NCI-H2171 treated with DMSO at 0.1 percent for 48 hours (cell line): ENCODE data around the gene CCL11.
A peak's percentile ranks its signal among the peaks of the same experiment; 100 is the strongest.

Source experiments
- DNase-seq: peaks from one replicate; lab custom pipeline; 2025; lab: John Stamatoyannopoulos, UW

Gene CCL11

GRCh38 chr17:34285286-34285792 is at the start of gene CCL11:
Gene CCL11, plus strand, starts transcription at chr17:34285742. Its CDS starts 67 bp downstream, at chr17:34285809.
- no peak for DNase-seq

- DNase-seq, result no peak
Measured at GRCh38 chr17:34236281-34236892, 49.2 kb upstream of the CCL11 start.

DNA sequence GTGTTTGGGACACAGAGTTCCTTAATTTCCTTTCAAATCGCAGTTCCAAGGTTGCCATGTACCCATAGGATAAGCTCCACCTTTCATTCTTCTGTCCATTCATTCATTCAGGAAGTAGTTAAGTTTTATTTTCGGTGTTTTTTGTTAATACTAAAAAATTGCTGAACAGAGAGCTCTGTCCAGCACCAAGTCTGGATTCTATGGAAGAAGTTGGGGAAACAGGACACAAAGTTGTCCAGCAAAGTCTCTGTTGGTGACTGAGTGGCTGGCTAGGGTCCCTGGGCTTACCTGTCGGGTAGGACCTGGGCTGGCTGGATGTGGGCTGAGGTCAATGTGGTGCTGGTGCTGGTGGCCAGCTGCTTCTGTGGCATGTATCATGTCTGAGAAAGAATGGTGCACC is 48.1 kb upstream of the CCL11 start:
- DNase-seq, result no peak

DNA sequence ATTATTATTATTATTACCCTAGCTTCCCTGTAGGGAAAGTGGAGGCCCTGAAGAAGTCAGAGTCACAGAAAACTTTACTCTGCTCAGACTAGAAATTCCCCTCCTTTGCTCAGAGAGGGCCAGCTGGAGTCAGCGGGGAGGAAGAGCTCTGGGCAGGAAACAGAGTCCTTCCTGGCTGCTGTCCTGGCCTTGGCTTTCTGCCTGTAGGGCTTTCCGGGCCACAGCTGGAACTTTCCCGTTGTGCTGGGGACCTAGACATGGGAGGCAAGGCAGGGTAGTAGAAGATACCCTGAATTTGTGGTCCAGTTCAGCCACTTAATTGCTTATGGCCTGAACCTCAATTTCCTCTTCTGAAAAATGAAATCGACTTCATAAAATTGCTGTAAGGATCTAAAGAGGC is 44.5 kb upstream of the CCL11 start:
- DNase-seq, result no peak

- DNase-seq, result no peak
Measured at GRCh38 chr17:34242587-34243363, 42.8 kb upstream of the CCL11 start.

DNA sequence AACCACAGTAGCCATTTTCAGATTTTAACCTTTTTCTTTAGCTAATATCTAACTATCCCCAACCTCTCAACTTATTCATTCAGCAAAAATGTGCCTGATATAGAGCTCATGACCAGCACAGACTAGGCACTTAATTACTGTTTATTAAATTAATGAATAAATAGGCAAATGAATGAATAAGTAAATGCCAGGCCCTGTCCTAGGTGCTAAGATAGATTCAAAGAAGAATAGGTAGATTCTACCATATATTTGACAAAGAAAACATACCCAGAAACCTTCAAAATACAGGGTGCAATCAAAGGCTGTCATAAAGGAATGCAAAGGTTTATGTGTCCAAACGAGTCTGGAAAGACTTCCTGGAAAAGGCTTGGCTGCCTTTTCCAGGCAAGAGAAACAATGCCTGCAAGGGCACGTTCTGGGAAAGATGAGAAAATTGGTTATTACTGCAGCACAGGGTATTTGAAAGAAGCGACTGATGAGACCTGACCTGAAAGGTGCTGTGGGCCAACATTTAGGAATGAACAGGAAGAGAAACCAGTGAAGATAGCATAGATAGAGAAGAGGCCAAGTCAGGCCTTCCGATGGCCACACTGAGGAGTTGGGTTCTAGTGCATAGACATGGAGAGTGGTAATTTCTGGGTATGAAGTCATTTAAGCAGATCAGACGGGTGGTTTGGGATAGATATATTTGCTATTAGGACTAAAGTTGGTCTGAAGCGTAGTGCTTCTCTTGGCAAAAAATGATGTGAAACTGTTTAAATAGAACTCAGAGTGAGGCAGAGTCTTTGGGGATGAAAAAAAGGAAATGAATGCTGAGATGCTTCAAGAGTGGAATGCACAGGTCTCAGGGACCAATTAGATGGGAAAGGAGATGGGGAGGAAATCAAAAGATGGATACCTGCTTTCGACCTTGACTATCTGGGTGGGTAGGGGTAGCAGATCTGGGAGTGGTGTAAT is 41.9 kb upstream of the CCL11 start:
- DNase-seq, result no peak

DNA sequence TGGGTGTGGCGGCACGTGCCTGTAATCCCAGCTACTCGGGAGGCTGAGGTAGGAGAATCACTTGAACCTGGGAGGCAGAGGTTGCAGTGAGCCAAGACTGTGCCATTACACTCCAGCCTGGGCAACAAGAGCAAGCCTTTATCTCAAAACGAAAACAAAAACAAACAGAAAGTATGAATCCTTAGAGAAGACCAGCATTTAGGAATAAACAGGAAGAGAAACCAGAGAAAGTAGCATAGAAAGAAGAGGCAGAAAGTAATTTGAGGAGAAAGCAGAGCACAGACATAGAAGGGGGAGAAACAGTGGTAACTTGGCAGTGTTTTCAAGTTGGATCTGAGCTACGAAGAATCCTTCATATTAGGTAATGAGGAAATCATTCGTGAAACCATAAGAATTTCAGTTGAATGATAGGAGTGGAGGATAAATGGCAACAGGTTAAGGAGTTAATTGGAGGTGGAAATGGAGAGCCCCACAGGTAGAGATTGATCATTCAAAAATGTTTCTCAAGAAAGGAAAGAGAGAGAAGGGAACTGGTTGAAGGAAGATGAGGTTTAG is 40.1 kb upstream of the CCL11 start:
- no peak for DNase-seq

GRCh38 chr17:34246446-34246845 is 39.1 kb upstream of the CCL11 start:
- DNase-seq, result no peak

DNA sequence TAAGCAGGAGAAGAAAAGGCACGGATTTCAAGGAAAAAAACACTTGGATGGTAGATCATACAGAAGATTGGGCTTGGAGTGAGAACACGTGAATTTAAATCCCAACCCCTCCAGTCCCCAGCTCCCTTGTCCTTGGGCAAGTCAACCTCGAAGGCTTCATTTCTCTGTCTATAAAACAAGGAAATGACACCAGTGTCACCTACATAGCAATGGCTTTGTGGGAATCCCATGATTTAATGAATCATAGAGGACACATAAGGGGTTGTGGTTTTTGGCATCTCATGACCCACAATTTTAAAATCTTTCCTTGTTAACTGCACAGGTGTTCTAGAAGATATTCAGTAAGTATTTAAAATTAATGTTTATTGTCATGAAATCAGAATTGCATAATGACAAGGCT is 38.7 kb upstream of the CCL11 start:
- DNase-seq, result no peak

DNA sequence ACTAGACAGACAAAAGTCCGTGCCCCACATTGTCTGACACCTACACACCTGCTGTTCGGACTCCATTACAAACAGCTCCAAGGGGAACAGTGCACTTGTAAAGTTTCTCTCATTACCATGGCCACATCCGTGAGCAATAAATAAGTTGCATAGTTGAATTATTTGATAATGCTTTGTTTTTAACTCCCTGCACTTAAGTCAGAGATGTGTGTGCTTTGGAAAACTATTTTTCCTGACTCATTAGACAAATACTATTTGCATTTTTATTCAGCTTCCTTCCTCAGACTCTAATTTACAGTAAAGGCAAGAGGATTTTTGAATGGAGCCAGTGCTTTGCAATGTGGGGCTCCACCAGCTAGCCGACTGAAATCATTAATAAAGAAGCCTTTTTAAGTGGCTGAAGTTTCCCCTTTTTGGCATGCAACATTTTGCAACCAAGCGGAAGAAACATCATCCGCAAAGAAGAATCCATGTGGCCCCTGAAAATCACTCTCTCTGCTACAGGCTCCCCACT is 37.0 kb upstream of the CCL11 start:
- no peak for DNase-seq

DNA sequence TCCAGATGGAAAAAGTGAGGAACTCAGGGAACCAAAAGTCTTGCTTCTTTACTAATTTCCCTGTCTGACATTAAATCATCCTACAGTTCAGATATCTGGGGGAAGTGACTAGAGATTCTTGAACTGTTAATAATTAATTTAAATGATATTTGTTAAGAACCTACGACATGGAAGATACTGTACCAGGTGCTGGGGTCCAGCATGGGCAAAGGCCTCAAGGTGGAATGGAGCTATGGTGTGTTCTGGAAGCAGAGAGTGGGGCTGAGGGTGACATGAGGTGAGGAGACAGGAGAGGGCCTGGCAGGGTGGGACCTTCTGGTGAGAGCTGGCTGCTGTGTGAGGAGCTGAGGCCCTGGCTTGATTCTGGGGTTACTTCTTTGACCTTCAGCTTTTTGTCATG is 36.5 kb upstream of the CCL11 start:
- no peak for DNase-seq

DNA sequence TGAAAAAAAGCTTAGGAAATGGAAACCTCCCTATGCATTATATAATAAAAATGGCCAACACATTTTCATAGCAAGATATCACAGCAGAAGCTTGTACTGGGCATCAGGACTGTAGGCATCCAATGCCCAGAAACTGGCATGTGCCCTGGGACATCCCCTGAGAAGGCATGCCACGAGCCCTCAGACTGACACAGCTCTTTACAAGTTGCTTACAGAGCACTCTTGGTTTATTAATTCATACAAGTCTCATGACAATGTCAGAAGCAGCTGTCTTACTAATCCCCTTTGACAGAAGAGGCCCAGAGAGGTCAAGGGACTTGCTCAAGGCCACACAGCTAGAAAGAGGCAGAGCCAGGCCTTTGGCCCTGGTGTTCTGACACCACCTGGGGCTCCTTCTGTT is 36.1 kb upstream of the CCL11 start:
- DNase-seq, result no peak

DNA sequence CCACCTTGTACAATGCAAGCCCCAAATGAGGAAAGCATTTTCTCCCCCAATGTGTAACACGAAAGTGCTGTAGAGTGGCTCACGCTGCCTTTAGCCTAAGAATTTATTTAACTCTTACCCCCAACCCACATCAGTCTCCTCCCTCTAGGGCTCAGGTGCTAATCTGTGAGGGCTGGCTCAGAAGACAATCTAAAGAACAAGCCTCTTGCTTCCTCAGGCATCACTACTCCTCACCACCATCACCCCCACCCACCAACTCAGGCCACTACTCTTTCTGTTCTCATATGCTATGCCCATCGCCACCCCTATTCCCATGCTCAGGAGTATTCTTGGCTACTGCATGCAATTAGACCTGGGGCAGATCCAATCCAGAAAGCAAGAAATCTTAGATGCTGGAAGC is 34.4 kb upstream of the CCL11 start:
- no peak for DNase-seq

GRCh38 chr17:34252095-34252443 is 33.5 kb upstream of the CCL11 start:
- DNase-seq, result no peak

DNA sequence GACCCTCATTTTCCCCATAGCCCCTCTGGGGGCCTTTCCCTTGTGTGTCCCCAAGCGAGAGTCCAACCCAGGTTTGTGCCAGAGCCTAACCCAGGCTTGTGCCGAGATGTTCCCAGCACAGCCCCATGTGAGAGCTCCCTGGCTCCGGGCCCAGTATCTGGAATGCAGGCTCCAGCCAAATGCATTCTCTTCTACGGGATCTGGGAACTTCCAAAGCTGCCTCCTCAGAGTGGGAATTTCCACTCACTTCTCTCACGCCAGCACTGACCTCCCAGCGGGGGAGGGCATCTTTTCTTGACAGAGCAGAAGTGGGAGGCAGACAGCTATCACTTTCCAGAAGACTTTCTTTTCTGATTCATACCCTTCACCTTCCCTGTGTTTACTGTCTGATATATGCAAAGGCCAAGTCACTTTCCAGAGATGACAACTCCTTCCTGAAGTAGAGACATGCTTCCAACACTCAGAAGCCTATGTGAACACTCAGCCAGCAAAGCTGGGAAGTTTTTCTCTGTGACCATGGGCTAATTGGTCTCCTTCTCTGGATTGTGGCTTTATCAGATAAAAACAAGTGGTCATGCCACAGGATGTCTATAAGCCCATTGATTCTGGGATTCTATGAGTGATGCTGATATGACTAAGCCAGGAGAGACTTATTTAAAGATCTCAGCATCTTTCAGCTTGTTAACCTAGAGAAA is 33.0 kb upstream of the CCL11 start:
- no peak for DNase-seq

DNA sequence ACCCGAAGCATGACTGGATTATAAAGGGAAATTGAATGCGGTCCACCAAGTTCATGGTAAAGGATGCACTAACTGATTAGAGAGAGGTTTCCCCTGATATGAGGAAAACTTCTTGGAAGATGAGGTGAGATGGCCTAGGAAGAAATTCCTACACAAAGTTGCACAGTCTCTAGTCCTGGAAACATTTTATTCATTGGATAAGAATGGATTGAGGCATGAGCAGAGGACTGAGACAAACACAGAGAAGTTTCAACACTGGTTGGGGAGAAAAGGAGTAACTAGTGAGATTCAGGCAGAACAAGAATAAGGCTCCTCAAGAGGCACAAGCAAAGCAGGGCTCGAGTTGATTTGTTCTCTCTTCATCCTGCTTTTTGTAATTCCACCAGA is 32.4 kb upstream of the CCL11 start:
- no peak for DNase-seq

DNA sequence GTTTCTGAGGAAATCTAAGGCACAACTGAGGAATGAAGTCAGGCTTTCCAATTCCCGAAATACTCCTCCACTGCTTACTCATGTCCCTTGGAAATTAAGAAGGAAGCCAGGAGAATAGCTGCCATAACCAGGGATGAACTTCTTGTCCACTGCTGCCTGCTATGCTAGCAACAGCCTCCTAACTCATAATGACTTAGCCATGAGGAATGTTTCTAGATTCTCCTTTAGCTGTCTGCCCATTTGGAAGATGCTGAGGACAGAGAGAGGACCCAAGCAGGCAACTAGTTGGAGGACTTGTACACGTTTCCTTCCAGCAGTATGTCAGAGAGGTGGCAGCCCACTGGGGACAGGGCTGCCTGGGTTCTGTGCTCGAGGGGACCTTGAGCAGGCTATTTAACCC is 31.4 kb upstream of the CCL11 start:
- no peak for DNase-seq

- peak; percentile 12 for DNase-seq
Measured at GRCh38 chr17:34254651-34255380, 30.7 kb upstream of the CCL11 start, which contains the start of gene CCL2. Gene CCL2, plus strand, starts transcription at chr17:34255285. Its CDS starts 65 bp downstream, at chr17:34255350.

DNA sequence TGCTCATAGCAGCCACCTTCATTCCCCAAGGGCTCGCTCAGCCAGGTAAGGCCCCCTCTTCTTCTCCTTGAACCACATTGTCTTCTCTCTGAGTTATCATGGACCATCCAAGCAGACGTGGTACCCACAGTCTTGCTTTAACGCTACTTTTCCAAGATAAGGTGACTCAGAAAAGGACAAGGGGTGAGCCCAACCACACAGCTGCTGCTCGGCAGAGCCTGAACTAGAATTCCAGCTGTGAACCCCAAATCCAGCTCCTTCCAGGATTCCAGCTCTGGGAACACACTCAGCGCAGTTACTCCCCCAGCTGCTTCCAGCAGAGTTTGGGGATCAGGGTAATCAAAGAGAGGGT is 30.2 kb upstream of the CCL11 start:
- no peak for DNase-seq

- DNase-seq, result no peak
Measured at GRCh38 chr17:34255841-34256240, 29.7 kb upstream of the CCL11 start.
